K562 (cell line): Measurements from ENCODE around the gene CRAT. TPM values are rescaled to one million over a fixed set of nuclear protein-coding genes. Genes with fewer than 3 reads are reported as not detected.
"Not testable (repeated sequence)": the region's sequence is repeated elsewhere in the genome, so short reads cannot be mapped to it uniquely, and the experiment has no call there.

ENCODE experiments used
- ATAC-seq: fragments of 200-7000 bp; cut with Tn5 transposase; 3 replicates; pipeline ENCODE4 v1.9.1; 2020; ENCODE audit warnings: moderate library complexity
- BruUV-seq: library from RNA; stranded (reverse); fragments of 400-500 nt; replicated peaks from 2 replicates; lab custom pipeline; 2021; lab: Mats Ljungman, UMichigan
- CTCF ChIA-PET: fragments of 300-600 bp; formaldehyde crosslinking; extraction: SDS; loops from one replicate; lab custom pipeline; 2021; ENCODE audit warnings: low intra/inter-chr PET ratio; lab: Yijun Ruan, JAX
- POLR2A ChIA-PET: fragments of 300-600, 350-650 bp; sonication (Branson Sonifier 250); formaldehyde crosslinking; extraction: SDS; loops from one replicate; lab custom pipeline; 2021; ENCODE audit warnings: antibody characterized with exemption, inconsistent platforms; lab: Yijun Ruan, JAX
- DNase-seq, 4 experiments: peaks; one replicate each; pipeline versions ENCODE4 v3.0.0 to v3.0.0-alpha.2; 2011 to 2018; ENCODE audit warnings: low spot score in 3 of 4, mixed read lengths in 3 of 4; ENCODE audit errors: extremely low read depth in 1 of 4
- FAIRE-seq: peaks from 2 replicates; lab custom pipeline; 2011; peaks lifted over from hg19 to GRCh38; lab: Jason Lieb, UNC
- H2AFZ ChIP-seq: 2 replicates; pipeline ENCODE4 v1.6.0; 2011; ENCODE audit warnings: low read depth, low read length, control low read depth, inconsistent platforms
- H3K27ac ChIP-seq: fragments of 200-600 bp; 3 replicates; pipeline ENCODE4 v1.8.0; 2011; ENCODE audit warnings: low read depth, mild to moderate bottlenecking, control low read depth, inconsistent platforms, low read length, moderate library complexity, mixed read lengths; ENCODE audit errors: extremely low read depth
- H3K27me3 ChIP-seq, 2 experiments: fragments of 300-600 bp in 1 of 2; 2 replicates in 1 of 2; 3 replicates in 1 of 2; pipeline versions ENCODE4 v1.6.0 to v1.8.0; 2011; ENCODE audit warnings: inconsistent platforms in 2 of 2, low read length in 2 of 2, mild to moderate bottlenecking in 1 of 2, mixed read lengths in 1 of 2, moderate library complexity in 1 of 2; ENCODE audit not compliant: control insufficient read depth in 2 of 2, insufficient read depth in 2 of 2
- H3K36me3 ChIP-seq: fragments of 300-600 bp; 3 replicates; pipeline ENCODE4 v1.8.0; 2011; ENCODE audit warnings: mild to moderate bottlenecking, low read length, inconsistent platforms; ENCODE audit not compliant: control insufficient read depth, insufficient read depth
- H3K4me1 ChIP-seq, 2 experiments: fragments of 200-600 bp in 1 of 2; replicated peaks in 1 of 2; 2 replicates in 1 of 2; 3 replicates in 1 of 2; pipeline versions ENCODE4 v1.5.1 to v1.8.0; 2011; ENCODE audit warnings: inconsistent platforms in 2 of 2, low read length in 2 of 2, mild to moderate bottlenecking in 1 of 2, mixed read lengths in 1 of 2, moderate library complexity in 1 of 2; ENCODE audit not compliant: control insufficient read depth in 2 of 2, insufficient read depth in 2 of 2
- H3K4me2 ChIP-seq: 2 replicates; pipeline ENCODE4 v1.6.1; 2011; ENCODE audit warnings: low read length, control low read depth, inconsistent platforms, mixed read lengths; ENCODE audit not compliant: insufficient read depth
- H3K4me3 ChIP-seq: fragments of 200-600 bp; sonication (generic), shearing (Covaris generic); 2 replicates; pipeline ENCODE4 v1.5.1; 2016; ENCODE audit warnings: control low read depth, inconsistent platforms
- H3K79me2 ChIP-seq: fragments of 200-600 bp; 3 replicates; pipeline ENCODE4 v1.8.0; 2011; ENCODE audit warnings: low read length, inconsistent platforms; ENCODE audit not compliant: control insufficient read depth, insufficient read depth
- H3K9ac ChIP-seq, 2 experiments: 2 replicates each; pipeline versions ENCODE4 v1.6.0 to v1.6.1; 2011; ENCODE audit warnings: low read depth in 2 of 2, low read length in 2 of 2, control low read depth in 1 of 2, inconsistent platforms in 1 of 2, mild to moderate bottlenecking in 1 of 2, mixed read lengths in 1 of 2; ENCODE audit not compliant: insufficient read depth in 1 of 2
- H3K9me1 ChIP-seq: one replicate; pipeline ENCODE4 v1.6.0; 2011; ENCODE audit warnings: inconsistent platforms, mild to moderate bottlenecking, low read length, moderate library complexity; ENCODE audit not compliant: control insufficient read depth, insufficient read depth
- H3K9me3 ChIP-seq: replicated peaks from 2 replicates; pipeline ENCODE4 v1.5.1; 2011; ENCODE audit warnings: low read depth, low read length, inconsistent platforms; ENCODE audit not compliant: control insufficient read depth, insufficient read depth
- H4K20me1 ChIP-seq: replicated peaks from 2 replicates; pipeline ENCODE4 v1.6.1; 2011; ENCODE audit warnings: low read length, inconsistent platforms, mixed read lengths; ENCODE audit not compliant: control insufficient read depth, insufficient read depth
- TARDBP ChIP-seq: fragments of 450-650 bp; IDR thresholded peaks from 2 replicates; pipeline ENCODE4 v1.6.1; 2016
- THRA ChIP-seq: fragments of 450-650 bp; IDR thresholded peaks from 2 replicates; pipeline ENCODE4 v1.6.1; 2017; ENCODE audit warnings: mild to moderate bottlenecking, moderate library complexity
- WGBS: fragments of 100-300 bp; shearing (Covaris generic); methylation state at CpG from one replicate; pipeline ENCODE4 v1.1.6; 2016; ENCODE audit warnings: low coverage, mixed read lengths; ENCODE audit not compliant: insufficient coverage; ENCODE audit errors: missing lambda C conversion rate; 5-methylcytosine and 5-hydroxymethylcytosine counted together
- in situ Hi-C: fragments of 300-500 bp; cut with MboI; formaldehyde crosslinking; loops from 4 replicates; pipeline ENCODE4 v1.15.0; 2018; ENCODE audit warnings: inconsistent platforms, mixed read lengths
- intact Hi-C: fragments of 100-400 bp; cut with micrococcal nuclease; formaldehyde crosslinking; loops from 2 replicates; pipeline ENCODE4 v1.14.2; 2022
- polyA plus RNA-seq, 8 experiments: library from polyadenylated mRNA; depleted of rRNA in 4 of 8; stranded (reverse) in 5 of 8; unstranded in 3 of 8; fragments of >200 nt; fragmentation: Nextera tagmentation in 2 of 8; fragmentation: Illumina TruSeq in 1 of 8; extraction: Ambion mirVana in 2 of 8; extraction: Trizol in 1 of 8; gene quantifications; 2 replicates each; pipeline versions ENCODE4 v1.2.1 to v1.2.3, GENCODE V29; 2011 to 2014; ENCODE audit warnings: inconsistent platforms in 1 of 8, missing spikeins in 1 of 8
- total RNA-seq, 7 experiments: library from RNA; depleted of rRNA in 6 of 7; stranded (reverse); fragments of >200 nt in 6 of 7; fragmentation: Illumina TruSeq in 2 of 7; extraction: Trizol in 2 of 7; gene quantifications; 2 replicates each; pipeline versions ENCODE4 v1.2.1 to v1.2.3, GENCODE V29; 2011 to 2021; ENCODE audit warnings: low replicate concordance in 1 of 7

The CRAT gene
- total and polyA plus RNA-seq, 9 of the 15 experiments (the other 6 are each of a cell fraction or from before 2014, with no cell fraction given): 0.20 to 13.8 (median 5.4) TPM

GRCh38 chr9:129113645-129114304, 3.2 kb upstream of the CRAT start (continued):
- TF ChIP-seq THRA (no peak), TARDBP (no peak)

GRCh38 chr9:129112526-129112925, 1.9 kb upstream of the CRAT start:
- in situ Hi-C loops, H3K27me3 ChIP-seq, BruUV-seq, DNase-seq, FAIRE-seq, CTCF ChIA-PET, ATAC-seq, H3K9me3 ChIP-seq, H4K20me1 ChIP-seq, H3K9me1 ChIP-seq, H3K36me3 ChIP-seq: not testable (repeated sequence)
- intact Hi-C loops: loop anchor here (5.0 kb wide), 1 partner anchor 85 kb away; the partner anchor contains the start of gene SH3GLB2
- POLR2A ChIA-PET: interaction anchor here (0.6 to 5.3 kb wide), 5 partner anchors 9 to 94 kb away, joined by 3 to 35 read pairs (median 4); partner anchors contain the start of gene DOLPP1
- peaks cover 23 to 53% of the 10 kb centered on the region in 2 experiments for H3K4me1 ChIP-seq
- peak overlapping the region; percentile 100 for H3K4me3 ChIP-seq
- peaks cover 61% of the 10 kb centered on the region for H3K79me2 ChIP-seq
- peak overlapping the region; percentile 99 for H2AFZ ChIP-seq
- peak overlapping the region; percentile 100 for H3K4me2 ChIP-seq
- peak overlapping the region; percentile 93 to 100; a peak in 3 of 4 replicates for H3K9ac ChIP-seq
- H3K27ac ChIP-seq: peak overlapping the region; percentile 100
- 54% methylated on average over 14 of the region's 17 CpGs for WGBS
